GM23338 (cell line): ENCODE measurements around the gene HS3ST6. TPM values are rescaled to one million over a fixed set of nuclear protein-coding genes. Genes with fewer than 3 reads are reported as not detected.

ENCODE experiments used
- ATAC-seq: fragments of 200-7000 bp; cut with Tn5 transposase; 3 replicates; pipeline ENCODE4 v1.9.1; 2020
- DNase-seq: peaks from one replicate; pipeline ENCODE4 v3.0.0-alpha.2; 2015; ENCODE audit warnings: low spot score
- H2AFZ ChIP-seq: fragments of 200-600 bp; sonication (generic); 2 replicates; pipeline ENCODE4 v1.8.0; 2016; ENCODE audit warnings: antibody characterized with exemption, mild to moderate bottlenecking, moderate library complexity
- H3F3A ChIP-seq: fragments of 200-600 bp; sonication (generic); replicated peaks from 2 replicates; pipeline ENCODE4 v1.8.0; 2017; ENCODE audit warnings: antibody characterized with exemption, mixed run types, low read depth
- H3K27ac ChIP-seq: fragments of 200-600 bp; sonication (generic); 2 replicates; pipeline ENCODE4 v1.6.1; 2016; ENCODE audit warnings: low read depth
- H3K27me3 ChIP-seq: fragments of 200-600 bp; sonication (generic); 2 replicates; pipeline ENCODE4 v1.8.0; 2016; ENCODE audit warnings: mild to moderate bottlenecking, mixed run types, moderate library complexity; ENCODE audit not compliant: insufficient read depth
- H3K36me3 ChIP-seq: fragments of 200-600 bp; sonication (generic); 2 replicates; pipeline ENCODE4 v1.8.0; 2016; ENCODE audit warnings: mild to moderate bottlenecking; ENCODE audit not compliant: insufficient read depth
- H3K4me1 ChIP-seq: fragments of 200-600 bp; sonication (generic); 2 replicates; pipeline ENCODE4 v1.8.0; 2016; ENCODE audit warnings: mild to moderate bottlenecking, moderate library complexity; ENCODE audit not compliant: insufficient read depth
- H3K4me2 ChIP-seq: fragments of 200-600 bp; sonication (generic); 2 replicates; pipeline ENCODE4 v1.7.1; 2017; ENCODE audit warnings: mixed run types
- H3K4me3 ChIP-seq: fragments of 200-600 bp; sonication (generic); 2 replicates; pipeline ENCODE4 v1.6.1; 2016; ENCODE audit warnings: mixed run types
- H3K79me2 ChIP-seq: fragments of 200-600 bp; sonication (generic); replicated peaks from 2 replicates; pipeline ENCODE4 v1.8.0; 2017; ENCODE audit warnings: mild to moderate bottlenecking; ENCODE audit not compliant: insufficient read depth
- H3K9me2 ChIP-seq: fragments of 200-600 bp; sonication (generic); 2 replicates; pipeline ENCODE4 v1.8.0; 2017; ENCODE audit not compliant: insufficient read depth
- H4K20me1 ChIP-seq: fragments of 200-600 bp; sonication (generic); replicated peaks from 2 replicates; pipeline ENCODE4 v1.8.0; 2017; ENCODE audit warnings: mild to moderate bottlenecking; ENCODE audit not compliant: insufficient read depth
- H3K27ac Mint-ChIP-seq: 2 replicates; pipeline ENCODE4 v1.8.0; 2020; ENCODE audit warnings: inconsistent platforms, mild to moderate bottlenecking, moderate library complexity, mixed read lengths
- H3K27me3 Mint-ChIP-seq: 3 replicates; pipeline ENCODE4 v1.8.0; 2022; ENCODE audit warnings: low read depth, mild to moderate bottlenecking, moderate library complexity, mixed read lengths, inconsistent platforms; ENCODE audit not compliant: insufficient read depth, poor library complexity
- H3K36me3 Mint-ChIP-seq: 3 replicates; pipeline ENCODE4 v1.8.0; 2021; ENCODE audit warnings: low read depth, mild to moderate bottlenecking, inconsistent platforms, moderate library complexity, mixed read lengths
- H3K4me1 Mint-ChIP-seq: 3 replicates; pipeline ENCODE4 v1.8.0; 2020; ENCODE audit warnings: mild to moderate bottlenecking, inconsistent platforms, mixed read lengths
- H3K4me3 Mint-ChIP-seq: 3 replicates; pipeline ENCODE4 v1.8.0; 2021; ENCODE audit warnings: moderate library complexity, mild to moderate bottlenecking, inconsistent platforms, mixed read lengths
- H3K9me3 Mint-ChIP-seq: 3 replicates; pipeline ENCODE4 v1.8.0; 2020; ENCODE audit warnings: moderate library complexity, mild to moderate bottlenecking, inconsistent platforms, mixed read lengths
- CREB1 ChIP-seq: fragments of 250-450 bp; sonication (Bioruptor Pico); IDR thresholded peaks from 2 replicates; pipeline ENCODE4 v1.5.0; 2020; ENCODE audit warnings: low read depth, mild to moderate bottlenecking, moderate library complexity
- CTCF ChIP-seq, 2 experiments: fragments of 200-600 bp in 1 of 2; sonication (generic) in 1 of 2; conservative IDR thresholded peaks; 2 replicates each; pipeline versions ENCODE4 v1.5.1 to v1.6.1; 2016 to 2017; ENCODE audit warnings: antibody characterized with exemption in 2 of 2, low read depth in 2 of 2, mild to moderate bottlenecking in 2 of 2, moderate library complexity in 1 of 2
- EZH2phosphoT487 ChIP-seq: fragments of 200-600 bp; sonication (generic); IDR thresholded peaks from one replicate; pipeline ENCODE4 v1.8.1; 2018; ENCODE audit warnings: antibody characterized with exemption; ENCODE audit not compliant: unreplicated experiment
- JUNB ChIP-seq: IDR thresholded peaks from one replicate; pipeline ENCODE4 v1.6.1; 2016; ENCODE audit warnings: antibody characterized with exemption; ENCODE audit not compliant: unreplicated experiment
- POLR2AphosphoS5 ChIP-seq: IDR thresholded peaks from 2 replicates; pipeline ENCODE4 v1.6.1; 2016; ENCODE audit warnings: antibody characterized with exemption, low read depth
- STAT1 ChIP-seq: IDR thresholded peaks from one replicate; pipeline ENCODE4 v1.6.1; 2016; ENCODE audit warnings: antibody characterized with exemption; ENCODE audit not compliant: unreplicated experiment
- ZNF114 ChIP-seq: fragments of 250-450 bp; sonication (Bioruptor Pico); IDR thresholded peaks from 2 replicates; pipeline ENCODE4 v1.5.0; 2020; ENCODE audit warnings: mild to moderate bottlenecking, moderate library complexity
- polyA plus RNA-seq: library from polyadenylated mRNA; unstranded; fragments of >200 nt; fragmentation: Nextera tagmentation; extraction: Ambion mirVana; gene quantifications from 2 replicates; pipeline ENCODE4 v1.2.1, GENCODE V29; 2016
- total RNA-seq: library from RNA; depleted of rRNA; stranded (reverse); fragments of >200 nt; shearing (Covaris generic); gene quantifications from 2 replicates; pipeline ENCODE4 v1.2.3, GENCODE V29; 2014
- TF ChIP-seq, protein P1 (sequence below): IDR thresholded peaks from one replicate; pipeline ENCODE4 v1.6.1; 2018; ENCODE audit warnings: antibody characterized with exemption; ENCODE audit not compliant: unreplicated experiment

Gene HS3ST6
- total and polyA plus RNA-seq, 2 experiments from 2014 or later, result 0.21 TPM; not detected in 1

GRCh38 chr16:1863681-1864460 is 54.3 kb downstream of the HS3ST6 start:
- Mint-ChIP-seq H3K27ac (no peak overlapping the region), H3K9me3 (no peaks in the 10 kb centered on the region), H3K36me3 (no peaks in the 10 kb centered on the region), H3K4me1 (no peaks in the 10 kb centered on the region), H3K27me3 (peaks cover 6% of the 10 kb centered on the region), H3K4me3 (no peak overlapping the region)
- ATAC-seq (peak; percentile 58; the same call in 2 of the 3 replicates), DNase-seq (peak; percentile 49)
- Histone ChIP-seq H2AFZ (no peak overlapping the region), H3K4me1 (no peaks in the 10 kb centered on the region), H3K27me3 (no peaks in the 10 kb centered on the region), H3K36me3 (no peaks in the 10 kb centered on the region), H3F3A (no peaks in the 10 kb centered on the region), H3K4me2 (no peak overlapping the region), H4K20me1 (no peaks in the 10 kb centered on the region), H3K9me2 (no peaks in the 10 kb centered on the region), H3K79me2 (no peaks in the 10 kb centered on the region), H3K27ac (no peak overlapping the region), H3K4me3 (no peak overlapping the region)
- TF ChIP-seq STAT1, result no peak
- TF ChIP-seq CTCF (conservative IDR thresholded peaks at IDR 0.05; ENCODE audit: low read depth in 2 of 2), result peak in 1 of 2 experiments; percentile 59

DNA sequence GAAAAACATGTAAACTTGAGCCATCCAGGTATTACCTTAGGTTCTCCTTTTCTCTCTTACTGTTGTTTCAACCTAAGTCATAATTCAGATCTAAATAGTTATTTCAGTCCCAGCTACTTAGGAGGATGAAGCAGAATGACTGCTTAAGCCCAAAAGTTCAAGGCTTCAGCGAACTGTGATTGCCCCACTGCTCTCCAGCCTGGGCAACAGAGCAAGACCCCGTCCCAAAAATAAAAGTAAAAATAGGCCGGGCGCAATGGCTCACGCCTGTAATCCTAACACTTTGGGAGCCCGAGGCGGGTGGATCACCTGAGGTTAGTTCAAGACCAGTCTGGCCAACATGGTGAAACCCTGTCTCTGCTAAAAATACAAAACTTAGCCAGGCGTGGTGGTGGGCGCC is 55.8 kb downstream of the HS3ST6 start:
- no peaks in the 10 kb centered on the region for H3K9me3 Mint-ChIP-seq
- no peaks in the 10 kb centered on the region for H3K36me3 ChIP-seq
- no peaks in the 10 kb centered on the region for H4K20me1 ChIP-seq
- H3F3A ChIP-seq, result no peaks in the 10 kb centered on the region
- H3K27me3 Mint-ChIP-seq, result peaks cover 11% of the 10 kb centered on the region
- no peaks in the 10 kb centered on the region for H3K9me2 ChIP-seq
- H3K4me3 Mint-ChIP-seq, result no peak overlapping the region
- no peak overlapping the region for H2AFZ ChIP-seq
- no peaks in the 10 kb centered on the region for H3K79me2 ChIP-seq
- no peaks in the 10 kb centered on the region for H3K27me3 ChIP-seq
- no peak overlapping the region for H3K4me2 ChIP-seq
- ATAC-seq (no peak), DNase-seq (no peak)
- no peak overlapping the region for H3K27ac ChIP-seq
- H3K4me3 ChIP-seq, result no peak overlapping the region
- H3K27ac Mint-ChIP-seq, result no peak overlapping the region
- no peaks in the 10 kb centered on the region for H3K4me1 Mint-ChIP-seq
- H3K4me1 ChIP-seq, result no peaks in the 10 kb centered on the region
- H3K36me3 Mint-ChIP-seq, result no peaks in the 10 kb centered on the region
- TF ChIP-seq ZNF114 (CRISPR knock-in tag) (no peak), CTCF (conservative IDR thresholded peaks at IDR 0.05; ENCODE audit: low read depth in 2 of 2) (no peak), POLR2AphosphoS5 (no peak), EZH2phosphoT487 (no peak), JUNB (no peak), CREB1 (CRISPR knock-in tag) (no peak)
- TF ChIP-seq, protein P1, sequence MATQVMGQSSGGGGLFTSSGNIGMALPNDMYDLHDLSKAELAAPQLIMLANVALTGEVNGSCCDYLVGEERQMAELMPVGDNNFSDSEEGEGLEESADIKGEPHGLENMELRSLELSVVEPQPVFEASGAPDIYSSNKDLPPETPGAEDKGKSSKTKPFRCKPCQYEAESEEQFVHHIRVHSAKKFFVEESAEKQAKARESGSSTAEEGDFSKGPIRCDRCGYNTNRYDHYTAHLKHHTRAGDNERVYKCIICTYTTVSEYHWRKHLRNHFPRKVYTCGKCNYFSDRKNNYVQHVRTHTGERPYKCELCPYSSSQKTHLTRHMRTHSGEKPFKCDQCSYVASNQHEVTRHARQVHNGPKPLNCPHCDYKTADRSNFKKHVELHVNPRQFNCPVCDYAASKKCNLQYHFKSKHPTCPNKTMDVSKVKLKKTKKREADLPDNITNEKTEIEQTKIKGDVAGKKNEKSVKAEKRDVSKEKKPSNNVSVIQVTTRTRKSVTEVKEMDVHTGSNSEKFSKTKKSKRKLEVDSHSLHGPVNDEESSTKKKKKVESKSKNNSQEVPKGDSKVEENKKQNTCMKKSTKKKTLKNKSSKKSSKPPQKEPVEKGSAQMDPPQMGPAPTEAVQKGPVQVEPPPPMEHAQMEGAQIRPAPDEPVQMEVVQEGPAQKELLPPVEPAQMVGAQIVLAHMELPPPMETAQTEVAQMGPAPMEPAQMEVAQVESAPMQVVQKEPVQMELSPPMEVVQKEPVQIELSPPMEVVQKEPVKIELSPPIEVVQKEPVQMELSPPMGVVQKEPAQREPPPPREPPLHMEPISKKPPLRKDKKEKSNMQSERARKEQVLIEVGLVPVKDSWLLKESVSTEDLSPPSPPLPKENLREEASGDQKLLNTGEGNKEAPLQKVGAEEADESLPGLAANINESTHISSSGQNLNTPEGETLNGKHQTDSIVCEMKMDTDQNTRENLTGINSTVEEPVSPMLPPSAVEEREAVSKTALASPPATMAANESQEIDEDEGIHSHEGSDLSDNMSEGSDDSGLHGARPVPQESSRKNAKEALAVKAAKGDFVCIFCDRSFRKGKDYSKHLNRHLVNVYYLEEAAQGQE, result no peak
